ENCODE data around the gene KLK1. TPM values are rescaled to one million over a fixed set of nuclear protein-coding genes. Genes with fewer than 3 reads are reported as not detected.

The KLK1 gene
- total RNA-seq, 1 donor from 2014 or later, result not detected

GRCh38 chr19:50837300-50837699 is 13.7 kb upstream of the KLK1 start:
- intact Hi-C loops (cut with DNase I), result no loop called here

GRCh38 chr19:50836543-50837195 is 13.1 kb upstream of the KLK1 start:
- DNase-seq (ENCODE audit: low spot score), result no peak
- intact Hi-C loops (cut with DNase I), result no loop called here

More at GRCh38 chr19:50837300-50837699, 13.7 kb upstream of the KLK1 start:
- DNase-seq (ENCODE audit: low spot score), result no peak

- DNase-seq (ENCODE audit: low spot score), result peak; percentile 79
- intact Hi-C loops (cut with DNase I), result no loop called here
These were observed 12.4 kb upstream of the KLK1 start for GRCh38 chr19:50835785-50836542.

DNA sequence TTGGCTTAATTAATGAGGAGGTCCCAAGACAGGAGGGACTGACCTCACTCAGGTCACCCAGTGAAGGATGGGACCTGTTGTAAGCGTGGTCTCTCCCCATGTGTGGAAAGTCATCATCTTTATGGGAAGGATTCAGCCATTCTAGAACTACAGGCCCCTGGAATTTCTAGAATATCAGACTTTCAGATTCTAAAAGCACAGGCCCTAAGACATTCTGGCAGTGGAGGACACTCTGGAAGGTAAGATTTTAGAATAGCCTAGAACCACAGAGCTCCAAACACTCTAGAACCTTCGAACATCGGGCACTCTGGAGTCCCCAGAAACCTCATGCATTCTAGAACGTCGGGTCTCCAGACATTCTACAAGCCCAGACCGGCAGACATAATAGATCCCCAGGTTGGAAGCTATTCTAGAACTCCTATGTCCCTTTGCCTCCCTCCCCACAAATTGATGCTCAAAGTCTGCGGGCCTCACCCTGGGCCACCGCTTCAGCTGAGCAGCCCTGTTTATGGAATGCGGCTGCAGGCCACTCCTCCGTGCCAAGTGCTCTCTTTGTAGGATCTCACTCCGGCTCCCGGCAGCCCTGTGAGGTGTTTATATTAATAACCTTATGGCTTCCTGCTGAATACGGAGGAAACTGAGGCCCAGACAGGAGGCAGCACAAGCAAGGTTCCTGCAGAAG is 11.7 kb upstream of the KLK1 start:
- intact Hi-C loops (cut with DNase I), result no loop called here

GRCh38 chr19:50833802-50834167 is 10.2 kb upstream of the KLK1 start:
- no peak for DNase-seq (ENCODE audit: low spot score)
- intact Hi-C loops (cut with DNase I), result no loop called here

More for the DNA sequence above, 11.7 kb upstream of the KLK1 start:
- DNase-seq (ENCODE audit: low spot score), result no peak

DNA sequence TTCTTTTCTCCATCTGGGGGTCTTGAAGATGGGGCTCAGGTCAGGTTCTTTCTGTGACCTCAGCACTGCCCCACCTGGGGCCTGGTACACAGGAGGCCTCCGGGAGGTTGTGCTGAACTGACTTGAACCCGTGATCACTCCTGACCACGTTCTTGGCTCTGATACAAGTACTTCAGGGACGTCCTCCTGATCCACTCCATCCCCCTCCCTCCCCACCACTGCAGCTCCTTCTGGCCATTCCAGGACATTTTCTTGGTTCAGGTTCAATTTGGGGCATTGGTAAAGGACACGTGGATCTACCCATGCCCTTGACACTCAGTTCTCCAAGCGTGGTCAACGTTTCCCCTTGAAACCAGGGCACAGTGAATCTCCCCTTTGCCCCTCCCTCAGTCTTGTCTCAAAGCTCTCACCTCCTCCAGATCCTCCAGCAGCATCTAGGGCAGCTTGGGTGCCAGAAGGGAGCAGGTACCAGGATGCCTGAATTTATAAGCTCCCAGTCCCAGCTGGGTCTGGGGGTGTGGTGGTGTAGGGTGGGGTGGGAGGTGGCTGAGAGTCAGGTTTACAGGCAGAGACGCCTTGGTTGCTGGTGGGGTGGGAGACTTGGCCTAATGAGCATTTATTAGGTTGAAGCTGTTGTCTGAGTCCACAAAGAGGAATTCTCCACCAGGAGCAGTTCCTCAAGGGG is 9.7 kb upstream of the KLK1 start, which contains the start of gene KLK15:
Gene KLK15 (minus strand): TSS at position 458 of the 685 bp plus-strand sequence. CDS start 2,082 bp downstream, outside the sequence.
- intact Hi-C loops (cut with DNase I), result no loop called here
- DNase-seq (ENCODE audit: low spot score), result no peak

- no peak for DNase-seq (ENCODE audit: low spot score)
- intact Hi-C loops (cut with DNase I), result no loop called here
These were observed 9.1 kb upstream of the KLK1 start for GRCh38 chr19:50832666-50833065.

DNA sequence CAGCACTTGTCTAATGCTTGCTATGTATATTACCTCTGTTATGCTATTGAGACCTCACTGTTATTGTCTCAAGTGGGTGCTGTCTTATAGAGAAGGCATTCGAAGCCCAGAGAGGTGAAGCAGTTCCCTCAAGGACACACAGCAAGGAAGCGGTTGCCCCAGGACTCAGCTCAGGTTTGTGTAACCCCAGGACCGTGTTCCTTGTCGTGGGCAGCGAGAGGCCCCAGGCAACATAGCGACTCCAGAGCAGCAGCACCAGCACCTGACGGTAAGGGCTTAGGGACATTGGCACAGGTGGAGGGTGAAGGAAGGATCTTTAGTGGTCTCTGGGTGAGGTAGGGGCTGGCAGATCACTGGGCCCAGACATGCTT is 7.4 kb upstream of the KLK1 start:
- intact Hi-C loops (cut with DNase I), result no loop called here
- no peak for DNase-seq (ENCODE audit: low spot score)

DNA sequence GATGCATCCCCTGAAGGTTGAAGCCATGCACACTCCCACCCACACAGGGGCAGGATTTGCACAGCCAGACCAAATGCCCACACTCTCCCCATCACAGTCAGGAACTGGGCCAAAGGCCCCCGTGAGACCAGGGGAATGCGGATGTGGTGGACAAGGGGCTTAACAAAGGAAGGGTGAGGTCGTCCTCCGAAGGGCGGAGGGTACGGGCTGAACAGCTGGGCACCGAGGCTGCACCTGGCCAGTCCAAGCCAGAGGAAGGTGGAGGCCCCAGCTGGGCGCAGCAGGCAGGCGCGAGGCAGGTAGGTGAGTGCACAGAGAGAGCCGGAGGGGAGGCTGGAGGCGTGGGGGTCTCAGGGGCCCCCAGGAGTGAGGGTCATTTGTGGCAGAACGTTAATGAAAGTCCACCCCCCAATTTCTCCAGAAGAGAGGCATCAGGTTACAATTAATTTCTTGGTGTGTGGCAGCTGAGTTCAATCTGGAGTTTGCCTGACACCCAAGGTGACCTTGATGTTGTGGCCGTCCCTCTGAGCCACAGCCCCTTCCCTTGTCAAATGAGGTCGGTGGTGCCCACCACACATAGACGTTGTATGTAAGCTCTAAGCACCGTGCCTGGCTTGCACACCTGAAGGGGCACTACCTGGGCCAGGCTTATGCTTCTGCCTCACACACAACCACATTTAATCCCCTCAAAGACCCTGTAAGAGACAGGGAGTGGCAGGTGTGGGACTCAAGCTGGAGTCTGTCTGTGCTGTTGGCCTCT is 6.9 kb upstream of the KLK1 start:
- DNase-seq (ENCODE audit: low spot score), result no peak
- intact Hi-C loops (cut with DNase I), result no loop called here

DNA sequence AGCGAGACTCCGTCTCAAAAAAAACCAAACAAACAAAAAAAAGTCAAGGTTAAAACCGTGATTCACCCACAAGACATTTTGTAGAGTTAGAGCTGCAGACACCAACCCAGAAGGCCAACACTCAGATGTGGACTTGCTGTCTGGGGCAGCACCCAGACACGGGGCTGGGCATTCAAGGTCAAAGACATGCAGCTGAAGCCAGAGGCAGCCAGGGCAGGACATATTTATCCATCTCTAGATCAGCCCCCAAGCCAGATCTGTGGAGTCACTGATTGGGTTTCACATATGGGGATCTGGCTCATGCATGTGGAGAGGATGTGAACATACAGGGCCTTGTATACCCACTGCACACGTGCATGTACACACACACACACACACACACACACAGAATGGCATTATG is 6.2 kb upstream of the KLK1 start:
- no peak for DNase-seq (ENCODE audit: low spot score)
- intact Hi-C loops (cut with DNase I), result no loop called here

- DNase-seq (ENCODE audit: low spot score), result no peak
- intact Hi-C loops (cut with DNase I), result no loop called here
These were observed 3.9 kb upstream of the KLK1 start for GRCh38 chr19:50827476-50827875.

DNA sequence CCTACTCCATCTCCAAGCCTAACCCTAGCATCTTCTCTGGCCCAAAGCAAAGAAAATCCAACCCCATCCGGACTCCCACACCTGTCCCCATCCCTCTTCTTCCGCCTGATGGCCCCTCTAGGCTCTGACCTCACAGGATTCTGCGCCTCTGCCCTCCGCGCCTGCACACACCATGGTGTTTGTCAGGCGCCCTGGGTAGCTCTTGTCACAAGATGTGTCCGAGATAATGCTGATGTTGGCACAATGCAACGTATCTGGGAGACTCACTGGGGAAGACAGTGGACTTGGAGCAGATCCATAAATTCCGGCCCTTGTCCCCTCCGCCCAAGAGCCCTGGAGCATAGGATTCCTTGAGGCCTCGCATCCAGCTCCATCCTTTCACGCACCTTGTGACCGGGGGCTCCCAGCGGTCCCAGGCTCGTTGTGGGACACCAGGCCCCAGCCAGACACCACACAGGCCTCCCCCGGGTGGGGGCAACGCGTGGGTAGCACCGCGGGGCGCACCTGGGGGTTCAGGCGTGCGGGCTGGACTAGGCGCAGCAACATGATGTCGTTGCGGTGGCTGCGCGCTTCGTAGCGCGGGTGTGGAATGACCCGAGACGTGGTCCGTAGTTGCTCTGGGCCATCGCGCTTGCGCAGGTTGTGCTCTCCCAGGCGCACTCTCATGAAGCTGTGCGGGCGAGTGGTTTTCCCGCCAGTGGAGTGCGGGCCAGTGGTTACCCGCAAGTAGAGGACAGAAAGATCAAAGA is 3.1 kb upstream of the KLK1 start:
- intact Hi-C loops (cut with DNase I), result no loop called here
- no peak for DNase-seq (ENCODE audit: low spot score)

DNA sequence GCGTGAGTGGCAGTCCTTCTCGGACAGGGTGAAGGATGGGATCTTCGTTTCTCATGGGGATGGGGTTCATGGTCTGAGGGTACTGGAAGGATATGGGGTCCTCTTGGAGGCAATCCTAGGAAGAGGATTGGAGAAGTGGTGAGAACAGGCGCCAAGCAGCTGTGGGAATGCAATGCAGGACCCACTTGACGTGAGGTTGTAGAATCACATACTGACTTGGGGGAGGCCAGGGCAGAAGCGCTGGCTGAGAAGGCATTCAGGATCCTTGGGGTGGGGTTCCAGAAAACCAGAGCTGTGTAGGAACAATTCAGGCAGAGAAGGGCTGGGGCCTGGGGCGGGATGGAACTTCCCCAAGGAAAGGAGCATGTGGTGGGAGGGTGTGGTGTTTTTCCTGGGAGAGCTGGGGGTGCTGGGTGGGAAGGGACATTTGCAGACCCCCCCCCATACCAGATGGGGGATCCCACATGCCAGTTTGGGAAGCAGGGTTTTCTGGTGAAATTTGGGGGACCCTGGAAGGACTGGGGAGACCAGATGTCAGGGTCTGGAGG is 852 bp downstream of the KLK1 start:
- no peak for DNase-seq (ENCODE audit: low spot score)
- intact Hi-C loops (cut with DNase I), result no loop called here

DNA sequence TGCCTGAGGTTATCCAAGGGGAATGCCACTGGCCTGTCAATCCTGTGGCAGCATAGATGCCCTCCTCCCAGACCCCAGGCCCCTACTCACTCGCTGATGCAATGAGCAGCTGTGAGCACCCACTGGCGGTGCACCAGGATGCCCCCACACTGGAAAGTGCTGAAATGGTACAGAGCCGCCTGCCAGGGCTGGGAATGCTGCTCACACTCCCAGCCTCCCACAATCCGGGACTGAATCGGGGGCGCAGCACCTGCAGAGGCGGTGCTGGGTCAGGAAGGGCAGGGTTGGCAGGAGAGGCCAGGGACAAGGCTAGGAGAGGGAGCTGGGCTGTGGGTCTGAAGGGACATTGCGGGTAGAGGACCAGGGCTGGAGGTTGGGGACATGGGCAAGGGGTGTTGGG is 2.0 kb downstream of the KLK1 start:
- intact Hi-C loops (cut with DNase I), result no loop called here
- DNase-seq (ENCODE audit: low spot score), result no peak

GRCh38 chr19:50821248-50821612 is 2.4 kb downstream of the KLK1 start:
- no peak for DNase-seq (ENCODE audit: low spot score)
- intact Hi-C loops (cut with DNase I), result no loop called here

GRCh38 chr19:50820549-50821247 is 2.9 kb downstream of the KLK1 start:
- intact Hi-C loops (cut with DNase I), result no loop called here
- DNase-seq (ENCODE audit: low spot score), result no peak

- DNase-seq (ENCODE audit: low spot score), result no peak
- intact Hi-C loops (cut with DNase I), result no loop called here
These were observed 3.5 kb downstream of the KLK1 start for GRCh38 chr19:50820086-50820485.

- intact Hi-C loops (cut with DNase I), result no loop called here
- DNase-seq (ENCODE audit: low spot score), result peak; percentile 50
These were observed 4.0 kb downstream of the KLK1 start for GRCh38 chr19:50819636-50820035.

Data from cardiac septum (tissue), 1 donor.